ENCODE data around the gene MAML2. TPM values are rescaled to one million over a fixed set of nuclear protein-coding genes. Genes with fewer than 3 reads are reported as not detected.
A peak's percentile ranks its signal among the peaks of the same experiment; 100 is the strongest.

The MAML2 gene
- total RNA-seq, 3 donors from 2014 or later, result 45.6 to 82.8 (median 68.2) TPM

GRCh38 chr11:96242191-96242847 lies 100.7 kb downstream of the MAML2 start:
- intact Hi-C loops (cut with DNase I; ENCODE audit: low total_unique reads), result no loop called here
- Histone ChIP-seq H3K9me3 (no peaks in the 10 kb centered on the region), H3K27ac (peak overlapping the region; percentile 93 to 95), H3K27me3 (no peaks in the 10 kb centered on the region), H3K4me1 (peaks cover 4 to 32% of the 10 kb centered on the region in 2 donors), H3K36me3 (no peaks in the 10 kb centered on the region), H3K4me3 (peak overlapping the region in 1 of 3 donors; percentile 62)
- no peak for DNase-seq (ENCODE audit: low spot score in 2 of 2)
- TF ChIP-seq POLR2A (IDR thresholded peaks at IDR 0.05) (no peak), POLR2AphosphoS5 (IDR thresholded peaks at IDR 0.05) (no peak)
- TF ChIP-seq, protein P1, sequence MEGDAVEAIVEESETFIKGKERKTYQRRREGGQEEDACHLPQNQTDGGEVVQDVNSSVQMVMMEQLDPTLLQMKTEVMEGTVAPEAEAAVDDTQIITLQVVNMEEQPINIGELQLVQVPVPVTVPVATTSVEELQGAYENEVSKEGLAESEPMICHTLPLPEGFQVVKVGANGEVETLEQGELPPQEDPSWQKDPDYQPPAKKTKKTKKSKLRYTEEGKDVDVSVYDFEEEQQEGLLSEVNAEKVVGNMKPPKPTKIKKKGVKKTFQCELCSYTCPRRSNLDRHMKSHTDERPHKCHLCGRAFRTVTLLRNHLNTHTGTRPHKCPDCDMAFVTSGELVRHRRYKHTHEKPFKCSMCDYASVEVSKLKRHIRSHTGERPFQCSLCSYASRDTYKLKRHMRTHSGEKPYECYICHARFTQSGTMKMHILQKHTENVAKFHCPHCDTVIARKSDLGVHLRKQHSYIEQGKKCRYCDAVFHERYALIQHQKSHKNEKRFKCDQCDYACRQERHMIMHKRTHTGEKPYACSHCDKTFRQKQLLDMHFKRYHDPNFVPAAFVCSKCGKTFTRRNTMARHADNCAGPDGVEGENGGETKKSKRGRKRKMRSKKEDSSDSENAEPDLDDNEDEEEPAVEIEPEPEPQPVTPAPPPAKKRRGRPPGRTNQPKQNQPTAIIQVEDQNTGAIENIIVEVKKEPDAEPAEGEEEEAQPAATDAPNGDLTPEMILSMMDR (IDR thresholded peaks at IDR 0.05), result no peak

DNA sequence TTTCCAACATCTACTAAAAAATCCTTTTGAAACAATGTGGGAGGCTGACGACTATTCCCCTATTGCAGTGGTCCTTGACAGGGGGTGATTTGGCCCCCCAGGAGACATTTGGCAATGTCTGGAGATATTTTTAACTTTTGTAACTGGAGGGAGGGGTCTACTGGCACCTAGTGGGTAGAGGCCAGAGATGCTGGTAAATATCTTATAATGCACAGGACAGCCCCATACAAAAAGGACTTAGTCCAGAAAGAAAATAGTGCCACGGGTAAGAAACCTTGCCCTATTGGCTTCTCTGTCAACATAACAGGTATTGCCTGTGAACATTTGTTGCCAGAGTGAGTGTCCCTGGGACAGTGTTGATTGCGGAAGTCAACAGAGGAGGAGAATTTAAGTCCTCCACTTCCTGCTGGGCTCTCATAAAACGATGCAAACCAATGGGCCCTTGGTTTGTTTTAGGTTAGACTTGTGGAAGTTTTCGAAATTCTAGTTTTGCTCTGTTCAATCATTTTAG lies 101.6 kb downstream of the MAML2 start:
- no peaks in the 10 kb centered on the region for H3K9me3 ChIP-seq
- intact Hi-C loops (cut with DNase I; ENCODE audit: low total_unique reads), result no loop called here
- no peak overlapping the region for H3K4me3 ChIP-seq
- H3K36me3 ChIP-seq, result no peaks in the 10 kb centered on the region
- TF ChIP-seq POLR2A (IDR thresholded peaks at IDR 0.05), result no peak
- peak in 1 of 3 donors; percentile 22 for TF ChIP-seq POLR2AphosphoS5 (IDR thresholded peaks at IDR 0.05)
- TF ChIP-seq, protein P1 (IDR thresholded peaks at IDR 0.05), result no peak
- peaks cover 4 to 23% of the 10 kb centered on the region in 2 donors for H3K4me1 ChIP-seq
- DNase-seq (ENCODE audit: low spot score in 2 of 2), result peak in 1 of 2 donors; percentile 45
- H3K27me3 ChIP-seq, result no peaks in the 10 kb centered on the region
- peak overlapping the region; percentile 93 to 95 for H3K27ac ChIP-seq

DNA sequence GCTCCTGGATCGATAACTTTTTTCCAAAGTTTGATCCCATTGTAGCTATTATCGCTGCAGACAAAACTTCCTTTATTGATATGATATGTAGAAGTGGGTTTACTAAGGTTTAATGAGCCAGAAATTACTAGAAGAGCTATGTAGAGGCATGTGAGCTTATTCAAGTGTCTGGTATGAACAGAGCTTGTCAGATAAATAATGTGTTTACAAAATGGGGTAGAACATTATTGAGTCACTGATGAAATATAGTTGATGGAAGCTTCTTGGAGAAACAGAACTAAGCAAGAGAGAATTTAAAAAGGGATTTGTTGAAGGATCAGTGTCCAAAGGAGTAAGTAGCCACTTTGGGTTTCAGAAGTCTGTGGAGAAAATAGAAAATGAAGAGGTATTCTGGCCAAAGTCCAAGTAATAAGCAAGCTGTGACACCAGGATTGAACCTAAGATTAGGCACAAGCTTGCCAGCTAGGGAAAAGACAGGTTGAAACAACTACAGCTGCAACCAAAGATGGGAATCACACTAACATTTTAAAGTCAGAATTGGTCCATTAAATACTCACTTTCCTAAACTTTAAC lies 104.3 kb downstream of the MAML2 start:
- H3K9me3 ChIP-seq, result no peaks in the 10 kb centered on the region
- no peaks in the 10 kb centered on the region for H3K27me3 ChIP-seq
- H3K4me1 ChIP-seq, result peaks cover 4 to 23% of the 10 kb centered on the region in 2 donors
- peak overlapping the region; percentile 73 to 80 for H3K27ac ChIP-seq
- no peaks in the 10 kb centered on the region for H3K36me3 ChIP-seq
- TF ChIP-seq POLR2A (IDR thresholded peaks at IDR 0.05), result no peak
- TF ChIP-seq, protein P1 (IDR thresholded peaks at IDR 0.05), result no peak
- no peak for TF ChIP-seq POLR2AphosphoS5 (IDR thresholded peaks at IDR 0.05)
- no peak overlapping the region for H3K4me3 ChIP-seq
- intact Hi-C loops (cut with DNase I; ENCODE audit: low total_unique reads), result no loop called here
- DNase-seq (ENCODE audit: low spot score in 2 of 2), result no peak

DNA sequence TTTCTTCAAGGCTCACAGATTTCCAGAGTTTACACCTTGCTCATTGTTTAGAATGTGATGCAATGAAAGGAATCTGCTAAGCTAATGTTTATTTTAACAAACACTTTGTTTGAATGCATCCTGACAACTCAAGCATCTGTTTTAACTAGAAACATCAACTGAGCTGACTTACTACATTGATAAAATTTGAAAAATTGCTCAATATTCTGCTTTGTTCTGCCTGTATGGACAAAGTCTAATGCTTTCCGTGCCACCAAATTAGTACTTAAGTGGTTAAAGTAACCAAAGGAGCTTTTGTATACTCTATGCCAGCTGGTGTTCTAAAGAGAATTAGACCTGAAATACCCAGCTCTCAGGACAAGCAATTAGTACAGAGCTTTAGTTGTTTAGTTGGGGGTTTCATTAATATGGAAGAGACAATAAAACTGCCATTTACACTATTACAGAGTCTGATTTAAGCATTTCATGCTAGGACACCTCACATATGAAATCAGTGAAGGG lies 105.2 kb downstream of the MAML2 start:
- no peaks in the 10 kb centered on the region for H3K27me3 ChIP-seq
- H3K27ac ChIP-seq, result peak overlapping the region; percentile 73 to 80
- TF ChIP-seq POLR2AphosphoS5 (IDR thresholded peaks at IDR 0.05), result no peak
- TF ChIP-seq POLR2A (IDR thresholded peaks at IDR 0.05), result no peak
- TF ChIP-seq, protein P1 (IDR thresholded peaks at IDR 0.05), result no peak
- intact Hi-C loops (cut with DNase I; ENCODE audit: low total_unique reads), result no loop called here
- no peaks in the 10 kb centered on the region for H3K36me3 ChIP-seq
- peaks cover 4 to 23% of the 10 kb centered on the region in 2 donors for H3K4me1 ChIP-seq
- no peak overlapping the region for H3K4me3 ChIP-seq
- H3K9me3 ChIP-seq, result no peaks in the 10 kb centered on the region
- no peak for DNase-seq (ENCODE audit: low spot score in 2 of 2)

DNA sequence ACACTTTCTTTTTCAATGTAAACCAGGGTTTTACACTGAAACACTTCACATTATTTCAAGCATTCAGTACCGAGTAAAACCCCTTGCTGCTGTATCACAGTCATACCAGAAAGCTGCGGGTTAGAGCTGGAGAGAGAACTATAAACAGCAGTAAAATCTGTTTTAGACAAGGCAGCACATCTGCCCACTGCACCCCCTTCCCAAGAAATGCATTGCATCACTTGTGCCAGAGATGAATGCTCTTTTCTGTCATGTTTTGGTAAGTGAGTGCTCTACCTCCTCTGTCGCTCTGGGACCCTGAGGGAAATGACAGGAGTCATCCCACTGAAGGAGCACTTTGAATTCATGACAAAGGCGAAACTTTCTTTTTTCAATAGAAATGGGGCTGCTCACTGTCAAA lies 107.2 kb downstream of the MAML2 start:
- no peak for DNase-seq (ENCODE audit: low spot score in 2 of 2)
- intact Hi-C loops (cut with DNase I; ENCODE audit: low total_unique reads), result no loop called here
- Histone ChIP-seq H3K27me3 (no peaks in the 10 kb centered on the region), H3K36me3 (no peaks in the 10 kb centered on the region), H3K27ac (peak overlapping the region; percentile 59 to 78), H3K9me3 (no peaks in the 10 kb centered on the region), H3K4me1 (peaks cover 4 to 17% of the 10 kb centered on the region in 2 donors), H3K4me3 (no peak overlapping the region)
- TF ChIP-seq, protein P1 (IDR thresholded peaks at IDR 0.05), result no peak
- no peak for TF ChIP-seq POLR2A (IDR thresholded peaks at IDR 0.05)
- TF ChIP-seq POLR2AphosphoS5 (IDR thresholded peaks at IDR 0.05), result no peak
